ENCODE results near the gene INSC. TPM values are rescaled to one million over a fixed set of nuclear protein-coding genes. Genes with fewer than 3 reads are reported as not detected.

The INSC gene
- total and polyA plus RNA-seq, 11 donors, result 0.19 to 1.5 (median 0.43) TPM; not detected in 1

DNA sequence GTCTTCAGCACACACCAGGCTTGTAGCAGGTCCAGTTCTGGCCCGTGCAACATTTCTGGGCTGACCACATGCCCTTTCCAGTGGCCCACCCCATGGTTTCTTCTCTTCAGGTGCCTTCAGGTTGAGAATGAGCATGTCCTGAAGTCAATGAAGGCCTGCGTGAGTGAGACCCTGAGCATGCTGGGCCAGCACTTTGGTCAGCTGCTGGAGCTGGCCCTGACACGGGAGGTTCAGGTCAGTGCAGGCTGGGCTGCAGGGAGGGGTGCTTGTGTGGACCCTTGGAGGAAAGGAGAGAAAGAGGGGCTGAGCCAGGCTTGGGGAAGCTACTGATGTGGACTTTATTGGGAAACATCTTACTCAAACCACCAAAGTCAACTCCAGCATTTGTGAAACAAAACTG, 63.5 kb downstream of the INSC start:
- 81 to 88% (median 82%) methylated on average over 3 of the region's 3 CpGs for WGBS, 4 donors
- Histone ChIP-seq H3K27me3 (peaks cover 0 to 4% (median 0%) of the 10 kb centered on the region in 9 donors), H3K4me1 (no peaks in the 10 kb centered on the region), H3K9me3 (no peaks in the 10 kb centered on the region), H3K4me3 (no peak overlapping the region), H3K27ac (no peak overlapping the region), H3K36me3 (no peaks in the 10 kb centered on the region)
- DNase-seq (no peak), ATAC-seq (no peak)
- TF ChIP-seq, protein P1, sequence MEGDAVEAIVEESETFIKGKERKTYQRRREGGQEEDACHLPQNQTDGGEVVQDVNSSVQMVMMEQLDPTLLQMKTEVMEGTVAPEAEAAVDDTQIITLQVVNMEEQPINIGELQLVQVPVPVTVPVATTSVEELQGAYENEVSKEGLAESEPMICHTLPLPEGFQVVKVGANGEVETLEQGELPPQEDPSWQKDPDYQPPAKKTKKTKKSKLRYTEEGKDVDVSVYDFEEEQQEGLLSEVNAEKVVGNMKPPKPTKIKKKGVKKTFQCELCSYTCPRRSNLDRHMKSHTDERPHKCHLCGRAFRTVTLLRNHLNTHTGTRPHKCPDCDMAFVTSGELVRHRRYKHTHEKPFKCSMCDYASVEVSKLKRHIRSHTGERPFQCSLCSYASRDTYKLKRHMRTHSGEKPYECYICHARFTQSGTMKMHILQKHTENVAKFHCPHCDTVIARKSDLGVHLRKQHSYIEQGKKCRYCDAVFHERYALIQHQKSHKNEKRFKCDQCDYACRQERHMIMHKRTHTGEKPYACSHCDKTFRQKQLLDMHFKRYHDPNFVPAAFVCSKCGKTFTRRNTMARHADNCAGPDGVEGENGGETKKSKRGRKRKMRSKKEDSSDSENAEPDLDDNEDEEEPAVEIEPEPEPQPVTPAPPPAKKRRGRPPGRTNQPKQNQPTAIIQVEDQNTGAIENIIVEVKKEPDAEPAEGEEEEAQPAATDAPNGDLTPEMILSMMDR (IDR thresholded peaks at IDR 0.05), result no peak
- no peak for TF ChIP-seq POLR2A (IDR thresholded peaks at IDR 0.05)
- intact Hi-C loops (cut with DNase I), result no loop called here

DNA sequence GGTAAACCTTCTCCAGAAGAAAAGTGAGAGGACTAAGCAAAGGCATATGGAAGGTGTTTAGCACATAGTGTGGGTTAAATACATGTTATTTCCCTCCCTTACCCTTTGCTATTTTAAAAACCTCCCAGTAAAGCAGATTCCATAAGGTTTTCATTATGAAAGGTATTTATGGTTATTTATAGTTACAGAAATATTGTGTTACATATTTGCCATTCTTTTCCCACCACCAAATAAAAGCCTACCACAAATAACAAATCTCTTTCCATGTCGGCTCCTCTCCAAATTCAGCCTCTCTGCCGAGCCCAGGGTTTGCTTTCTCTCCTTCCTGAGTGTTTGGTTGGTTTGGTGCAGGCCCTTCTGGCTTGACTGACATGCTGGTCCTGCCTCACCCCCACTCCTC, 64.4 kb downstream of the INSC start:
- no peak for ATAC-seq
- intact Hi-C loops (cut with DNase I), result no loop called here

DNA sequence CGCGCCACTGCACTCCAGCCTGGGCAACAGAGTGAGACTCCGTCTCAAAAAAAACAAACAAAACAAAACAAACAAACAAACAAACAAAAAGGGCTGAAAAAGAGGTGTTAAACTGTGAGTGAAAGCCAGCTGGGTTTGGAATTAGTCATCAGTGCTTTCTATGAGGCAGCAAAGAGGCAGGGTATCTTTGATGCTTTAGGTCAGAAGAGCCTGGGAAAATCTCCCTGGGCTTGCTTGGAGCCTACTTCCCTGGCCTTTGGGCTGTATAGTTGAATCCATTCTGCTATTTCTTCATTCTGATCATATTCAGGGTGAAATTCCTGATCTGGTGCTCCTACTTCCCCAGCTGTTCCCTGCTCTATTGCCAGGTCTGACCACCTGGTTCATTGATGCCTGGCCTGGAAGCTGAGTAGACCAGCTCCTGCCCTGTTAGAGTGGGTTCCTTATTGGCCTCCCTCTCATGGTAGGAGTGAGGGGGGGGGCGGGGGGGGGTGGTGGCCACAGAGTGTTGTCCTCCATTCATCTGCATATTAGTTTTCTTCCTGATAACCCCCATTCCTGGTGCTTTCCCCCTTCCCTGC, 65.6 kb downstream of the INSC start:
- intact Hi-C loops (cut with DNase I), result no loop called here
- Histone ChIP-seq H3K9me3 (no peaks in the 10 kb centered on the region), H3K4me3 (no peak overlapping the region), H3K36me3 (no peaks in the 10 kb centered on the region), H3K27ac (no peak overlapping the region), H3K4me1 (no peaks in the 10 kb centered on the region), H3K27me3 (no peaks in the 10 kb centered on the region)
- ATAC-seq, result no peak
- 63 to 70% (median 68%) methylated on average over 4 of the region's 4 CpGs for WGBS, 4 donors
- DNase-seq, result no peak
- TF ChIP-seq POLR2A (IDR thresholded peaks at IDR 0.05), result no peak
- TF ChIP-seq, protein P1 (IDR thresholded peaks at IDR 0.05), result no peak

More for the DNA sequence above, 64.4 kb downstream of the INSC start:
- TF ChIP-seq, protein P1 (IDR thresholded peaks at IDR 0.05), result no peak
- no peak for TF ChIP-seq POLR2A (IDR thresholded peaks at IDR 0.05)
- Histone ChIP-seq H3K36me3 (no peaks in the 10 kb centered on the region), H3K27ac (no peak overlapping the region), H3K9me3 (no peaks in the 10 kb centered on the region), H3K27me3 (no peaks in the 10 kb centered on the region), H3K4me3 (no peak overlapping the region), H3K4me1 (no peaks in the 10 kb centered on the region)
- 65 to 73% (median 67%) methylated on average over 2 of the region's 2 CpGs for WGBS, 4 donors
- DNase-seq, result no peak

DNA sequence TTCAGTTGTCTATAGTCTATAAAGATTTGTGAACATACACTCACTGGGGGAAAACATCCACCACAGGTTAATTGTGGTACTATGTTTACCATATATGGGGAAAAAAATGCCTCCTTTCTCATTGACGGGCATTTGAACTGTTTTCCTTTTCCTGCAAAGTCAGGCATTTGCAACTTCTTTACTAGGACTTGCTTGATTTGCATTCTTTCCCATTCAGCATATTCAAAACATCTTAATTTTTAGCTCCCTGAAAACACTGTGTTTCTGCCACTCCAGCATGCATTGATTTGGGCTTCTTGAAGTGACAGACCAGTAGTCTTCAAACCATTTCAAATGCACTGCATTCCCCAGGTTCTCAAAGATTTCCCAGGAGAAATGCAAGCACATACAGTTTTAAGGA, 67.6 kb downstream of the INSC start:
- 72 to 78% (median 76%) methylated on average over 1 of the region's 1 CpG for WGBS, 4 donors
- TF ChIP-seq, protein P1 (IDR thresholded peaks at IDR 0.05), result no peak
- ATAC-seq (no peak), DNase-seq (no peak)
- no peaks in the 10 kb centered on the region for H3K27me3 ChIP-seq
- intact Hi-C loops (cut with DNase I), result no loop called here
- H3K9me3 ChIP-seq, result no peaks in the 10 kb centered on the region
- no peaks in the 10 kb centered on the region for H3K4me1 ChIP-seq
- no peak overlapping the region for H3K4me3 ChIP-seq
- H3K36me3 ChIP-seq, result no peaks in the 10 kb centered on the region
- H3K27ac ChIP-seq, result no peak overlapping the region

Data from heart left ventricle (tissue), 16 donors.